DND-41 (cell line): Measurements from ENCODE around the gene OGT.

Experiments used
- CTCF ChIP-seq: IDR thresholded peaks from 2 replicates; pipeline ENCODE4 v1.5.1; 2012; ENCODE audit warnings: borderline replicate concordance, low read length, moderate library complexity, mild to moderate bottlenecking; ENCODE audit not compliant: poor library complexity, severe bottlenecking; ENCODE audit errors: extremely low read depth
- EZH2 ChIP-seq: IDR thresholded peaks from 3 replicates; pipeline ENCODE4 v1.6.1; 2012; ENCODE audit warnings: borderline replicate concordance, low read depth, mild to moderate bottlenecking, moderate library complexity, low read length, inconsistent platforms; ENCODE audit not compliant: severe bottlenecking

- no peak for TF ChIP-seq CTCF
- TF ChIP-seq EZH2, result no peak
Observed at GRCh38 chrX:71537743-71538142, 4.8 kb downstream of the OGT start.
